Measurements from ENCODE around the gene MOK. TPM values are rescaled to one million over a fixed set of nuclear protein-coding genes. Genes with fewer than 3 reads are reported as not detected.
"Not testable (repeated sequence)": the region's sequence is repeated elsewhere in the genome, so short reads cannot be mapped to it uniquely, and the experiment has no call there.

MOK gene
- total RNA-seq, 1 experiment from 2014 or later: 5.9 TPM

DNA sequence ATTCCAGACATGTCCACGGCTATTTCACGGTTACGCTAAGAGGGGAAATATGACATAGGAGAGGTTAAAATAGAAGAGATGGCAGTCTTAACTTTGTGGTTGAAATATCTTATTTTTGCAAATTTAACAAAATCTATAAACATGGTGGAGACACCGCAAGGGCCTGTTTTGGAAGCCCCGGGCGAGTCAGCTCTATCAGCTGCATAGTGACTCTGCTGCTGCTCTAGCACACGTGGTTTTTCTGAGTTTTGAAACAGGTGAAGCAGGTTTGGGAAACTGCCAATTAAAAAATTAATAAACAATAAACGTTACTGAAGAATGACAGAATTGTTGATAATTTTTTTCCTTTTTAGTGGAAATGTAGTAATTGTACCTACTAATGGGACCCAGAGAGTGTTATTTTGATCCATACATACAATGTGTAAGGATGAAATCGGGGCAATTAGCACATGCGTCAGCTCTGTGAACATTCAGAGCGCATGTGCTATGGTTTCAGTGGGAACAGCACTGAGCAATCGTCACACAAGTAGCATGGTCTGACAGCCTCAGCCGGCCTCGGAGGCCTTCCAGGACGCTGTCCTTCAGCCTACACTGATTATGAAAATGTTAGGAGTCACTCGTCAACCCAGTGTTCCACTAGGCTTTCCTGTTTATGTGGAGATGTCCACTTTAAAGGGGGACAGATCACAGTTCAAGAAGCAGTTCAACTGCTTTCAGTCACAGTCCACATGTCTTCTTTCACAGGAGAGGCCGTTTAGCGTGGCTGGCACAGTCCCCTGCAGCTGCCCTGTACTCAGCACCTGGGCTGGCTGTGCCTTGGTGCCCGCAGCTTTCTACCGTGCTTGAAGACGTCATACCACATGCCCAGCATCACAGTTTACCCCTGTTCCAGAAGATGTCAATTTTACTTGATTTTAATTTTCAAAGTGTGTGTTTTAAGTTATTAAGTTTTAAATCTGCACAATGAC lies 51.8 kb downstream of the MOK start:
- no peak overlapping the region for H3K4me3 ChIP-seq
- peaks cover 7% of the 10 kb centered on the region for H3K4me1 ChIP-seq
- no peaks in the 10 kb centered on the region for H3K27me3 ChIP-seq
- no peaks in the 10 kb centered on the region for H3K36me3 ChIP-seq
- H3K9me3 ChIP-seq (replicated peaks): no peaks in the 10 kb centered on the region
- DNase-seq: no peak
- no peak overlapping the region for H3K27ac ChIP-seq

DNA sequence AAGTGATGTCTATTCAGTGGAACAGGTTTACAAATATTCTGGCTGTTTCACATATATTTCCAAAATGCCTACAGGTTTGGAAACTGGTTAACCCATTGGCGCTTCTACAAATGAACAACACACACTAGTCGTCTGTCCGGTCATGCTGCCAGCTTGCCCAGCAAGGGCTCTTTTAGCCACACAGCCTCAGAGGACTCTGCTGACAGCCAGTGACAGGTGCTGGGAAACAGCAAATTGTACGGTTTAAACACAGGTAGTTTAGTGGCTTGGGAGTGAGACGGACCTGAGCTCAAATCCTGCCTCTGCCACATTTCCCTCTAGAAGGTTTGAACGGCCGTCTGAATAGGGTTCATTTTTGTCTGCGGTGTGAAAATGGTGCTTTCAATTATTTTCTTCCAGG lies 53.8 kb downstream of the MOK start:
- no peak overlapping the region for H3K27ac ChIP-seq
- H3K4me3 ChIP-seq: no peak overlapping the region
- DNase-seq: peak; percentile 39 to 67
- no peaks in the 10 kb centered on the region for H3K9me3 ChIP-seq (replicated peaks)
- no peaks in the 10 kb centered on the region for H3K36me3 ChIP-seq
- H3K27me3 ChIP-seq: no peaks in the 10 kb centered on the region
- peaks cover 7% of the 10 kb centered on the region for H3K4me1 ChIP-seq

DNA sequence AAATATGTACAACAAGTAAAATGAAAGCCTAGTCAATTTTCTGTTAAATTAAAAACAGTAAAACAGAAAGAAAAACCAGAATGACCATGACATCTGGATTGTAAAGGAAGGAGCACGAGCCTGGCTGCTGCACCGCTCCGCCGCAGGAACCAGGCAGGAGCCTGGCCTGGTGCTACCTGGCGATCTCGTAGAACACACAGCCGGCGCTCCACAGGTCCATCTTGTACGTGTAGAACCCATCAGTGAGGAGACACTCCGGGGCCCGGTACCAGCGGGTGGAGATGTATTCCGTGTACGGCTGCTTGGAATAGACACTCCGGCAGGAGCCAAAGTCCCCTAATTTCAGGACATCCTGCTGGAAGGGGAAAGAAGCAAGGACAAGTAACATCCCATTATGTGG lies 54.3 kb downstream of the MOK start:
- Histone ChIP-seq H3K4me3 (no peak overlapping the region), H3K36me3 (no peaks in the 10 kb centered on the region), H3K27me3 (no peaks in the 10 kb centered on the region), H3K4me1 (peaks cover 7% of the 10 kb centered on the region), H3K27ac (no peak overlapping the region), H3K9me3 (replicated peaks) (no peaks in the 10 kb centered on the region)
- no peak for DNase-seq

DNA sequence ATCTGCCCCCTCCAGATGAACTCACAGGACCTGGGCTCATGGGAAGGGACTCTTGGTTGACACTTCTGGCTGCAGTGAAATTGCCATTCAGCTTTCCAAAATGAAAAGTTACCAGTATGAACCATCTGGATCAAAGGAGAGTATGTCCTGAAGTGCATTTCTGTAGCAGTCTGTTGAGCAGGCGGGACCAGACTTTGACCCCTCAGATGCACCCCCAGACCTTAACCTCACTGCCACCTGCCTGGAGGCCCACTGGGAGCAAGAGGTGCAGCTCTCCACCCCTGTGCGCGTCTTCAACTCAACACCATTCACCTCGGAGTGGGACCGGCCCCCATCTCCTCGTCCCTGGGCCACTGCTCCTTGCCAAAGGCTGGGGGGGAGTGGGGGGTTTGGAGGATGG lies 55.0 kb downstream of the MOK start:
- Histone ChIP-seq H3K27ac (no peak overlapping the region), H3K4me3 (no peak overlapping the region), H3K27me3 (no peaks in the 10 kb centered on the region), H3K9me3 (replicated peaks) (no peaks in the 10 kb centered on the region), H3K36me3 (no peaks in the 10 kb centered on the region), H3K4me1 (peaks cover 7% of the 10 kb centered on the region)
- DNase-seq: no peak

DNA sequence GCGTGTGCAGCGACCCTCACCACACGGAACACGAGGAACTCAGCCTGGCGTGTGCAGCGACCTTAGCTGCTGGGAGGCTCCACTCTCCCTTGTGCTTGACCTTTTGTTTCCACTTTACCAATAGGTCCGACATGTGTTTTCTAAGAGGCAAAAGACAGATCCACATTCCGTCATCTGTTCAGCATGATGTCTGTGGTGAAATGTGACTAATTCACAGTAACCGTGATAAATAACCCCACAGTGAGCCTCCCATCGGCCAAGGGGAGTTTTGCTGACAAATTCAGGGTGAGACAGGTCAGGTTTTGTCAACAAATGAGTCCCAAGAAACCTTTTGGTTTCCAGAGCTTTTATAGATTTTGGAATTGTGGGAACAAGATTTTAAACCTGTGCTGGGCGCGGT lies 55.9 kb downstream of the MOK start:
- peak overlapping the region; percentile 16; the same call in 1 of the 2 replicates for H3K27ac ChIP-seq
- no peaks in the 10 kb centered on the region for H3K27me3 ChIP-seq
- peaks cover 7% of the 10 kb centered on the region for H3K4me1 ChIP-seq
- no peak overlapping the region for H3K4me3 ChIP-seq
- no peaks in the 10 kb centered on the region for H3K36me3 ChIP-seq
- H3K9me3 ChIP-seq (replicated peaks): no peaks in the 10 kb centered on the region
- peak in 1 of 2 experiments; percentile 29 for DNase-seq

DNA sequence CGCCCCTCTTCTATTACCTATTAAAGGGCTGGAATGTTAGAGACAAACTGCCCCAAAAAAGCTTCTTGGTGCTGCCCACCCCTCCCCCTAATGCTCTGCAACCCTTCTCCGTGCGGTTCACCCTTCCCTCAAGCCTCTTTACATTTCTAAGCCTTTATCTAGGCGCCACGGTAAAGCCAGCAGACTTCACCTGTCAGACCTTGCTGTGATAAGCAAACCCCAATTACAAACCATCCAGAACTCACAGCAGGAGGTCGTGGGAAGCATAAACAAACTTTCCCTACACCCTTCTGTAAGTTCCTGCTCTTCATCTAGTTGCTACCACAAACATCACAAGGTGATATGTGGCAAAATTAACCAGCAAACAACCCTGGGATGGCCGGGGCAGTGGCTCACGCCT lies 56.8 kb downstream of the MOK start:
- Histone ChIP-seq H3K27me3 (no peaks in the 10 kb centered on the region), H3K4me1 (peaks cover 7% of the 10 kb centered on the region), H3K4me3 (no peak overlapping the region), H3K9me3 (replicated peaks) (no peaks in the 10 kb centered on the region; the same call in 1 of the 2 replicates), H3K36me3 (no peaks in the 10 kb centered on the region), H3K27ac (no peak overlapping the region)
- DNase-seq: peak; percentile 24 to 48

DNA sequence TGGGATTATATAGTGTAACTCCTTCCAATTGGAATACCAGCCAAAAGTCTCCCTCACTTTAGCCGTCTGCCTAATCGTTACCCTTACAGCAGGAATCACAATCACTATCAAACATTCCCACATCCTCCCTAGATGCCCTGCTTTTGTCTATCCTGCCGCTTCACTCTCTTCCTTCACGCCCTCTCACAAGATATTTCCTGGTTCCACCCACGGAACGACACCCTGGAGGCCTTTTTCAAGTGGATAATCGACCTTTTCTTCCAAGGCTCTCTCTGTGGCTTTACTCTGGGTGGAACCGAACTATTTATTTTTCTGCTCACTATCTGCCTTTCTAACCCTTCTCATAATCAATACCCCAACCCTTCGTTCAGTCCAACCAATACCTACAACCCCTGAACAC lies 58.9 kb downstream of the MOK start:
- Histone ChIP-seq H3K4me1 (peaks cover 3% of the 10 kb centered on the region), H3K9me3 (replicated peaks) (no peaks in the 10 kb centered on the region; the same call in 1 of the 2 replicates), H3K27me3 (no peaks in the 10 kb centered on the region), H3K27ac (no peak overlapping the region), H3K4me3 (no peak overlapping the region), H3K36me3 (no peaks in the 10 kb centered on the region)
- DNase-seq: no peak

DNA sequence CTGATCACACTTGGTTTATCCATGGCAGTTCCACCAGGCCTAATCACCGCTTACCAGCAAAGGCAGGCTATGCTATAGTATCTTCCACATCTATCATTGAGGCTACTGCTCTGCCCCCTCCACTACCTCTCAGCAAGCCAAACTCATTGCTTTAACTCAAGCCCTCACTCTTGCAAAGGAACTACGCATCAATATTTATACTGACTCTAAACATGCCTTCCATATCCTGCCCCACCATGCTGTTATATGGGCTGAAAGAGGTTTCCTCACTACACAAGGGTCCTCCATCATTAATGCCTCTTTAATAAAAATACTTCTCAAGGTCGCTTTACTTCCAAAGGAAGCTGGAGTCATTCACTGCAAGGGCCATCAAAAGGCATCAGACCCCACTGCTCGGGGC lies 61.2 kb downstream of the MOK start:
- H3K4me3 ChIP-seq; H3K9me3 ChIP-seq (replicated peaks); H3K27me3 ChIP-seq; H3K27ac ChIP-seq; H3K4me1 ChIP-seq; DNase-seq; H3K36me3 ChIP-seq: not testable (repeated sequence)

DNA sequence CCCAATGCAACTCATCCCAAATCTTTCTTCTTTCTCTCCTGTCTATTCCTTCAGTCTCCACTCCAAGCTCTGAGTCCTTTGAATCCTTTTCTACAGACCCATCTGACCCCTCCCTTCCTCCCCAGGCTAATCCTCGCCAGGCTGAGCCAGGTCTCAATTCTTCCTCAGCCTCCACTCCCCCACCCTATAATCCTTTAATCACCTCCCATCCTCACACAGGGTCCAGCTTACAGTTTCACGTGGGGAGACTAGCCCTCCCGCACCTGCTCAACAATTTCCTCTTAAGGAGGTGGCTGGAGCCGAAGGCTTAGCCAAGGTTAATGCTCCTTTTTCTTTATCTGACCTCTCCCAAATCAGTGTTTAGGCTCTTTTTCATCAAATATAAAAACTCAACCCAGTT lies 63.8 kb downstream of the MOK start:
- DNase-seq: no peak
- Histone ChIP-seq H3K27me3 (no peaks in the 10 kb centered on the region), H3K4me1 (no peaks in the 10 kb centered on the region), H3K9me3 (replicated peaks) (no peaks in the 10 kb centered on the region; the same call in 1 of the 2 replicates), H3K36me3 (no peaks in the 10 kb centered on the region), H3K4me3 (no peak overlapping the region), H3K27ac (no peak overlapping the region)

DNA sequence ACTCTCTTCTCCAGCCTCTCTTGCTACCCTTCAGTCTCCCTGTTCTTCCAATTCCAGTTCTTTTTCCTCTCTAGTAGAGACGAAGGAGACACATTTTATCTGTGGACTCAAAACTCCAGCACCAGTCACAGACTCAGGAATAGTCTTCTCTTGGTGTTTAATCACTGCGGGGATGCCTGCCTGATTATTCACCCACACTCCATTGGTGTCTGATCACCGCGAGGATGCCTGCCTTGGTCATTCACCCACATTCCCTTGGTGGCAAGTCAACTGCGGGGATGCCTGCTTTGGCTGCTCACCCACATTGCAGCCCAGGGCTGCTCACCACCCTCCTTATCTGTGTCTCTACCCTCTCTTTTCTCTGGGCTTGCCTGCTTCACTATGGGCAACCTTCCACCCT lies 64.5 kb downstream of the MOK start:
- H3K9me3 ChIP-seq (replicated peaks); H3K27me3 ChIP-seq; H3K4me3 ChIP-seq; DNase-seq; H3K27ac ChIP-seq; H3K4me1 ChIP-seq; H3K36me3 ChIP-seq: not testable (repeated sequence)

DNA sequence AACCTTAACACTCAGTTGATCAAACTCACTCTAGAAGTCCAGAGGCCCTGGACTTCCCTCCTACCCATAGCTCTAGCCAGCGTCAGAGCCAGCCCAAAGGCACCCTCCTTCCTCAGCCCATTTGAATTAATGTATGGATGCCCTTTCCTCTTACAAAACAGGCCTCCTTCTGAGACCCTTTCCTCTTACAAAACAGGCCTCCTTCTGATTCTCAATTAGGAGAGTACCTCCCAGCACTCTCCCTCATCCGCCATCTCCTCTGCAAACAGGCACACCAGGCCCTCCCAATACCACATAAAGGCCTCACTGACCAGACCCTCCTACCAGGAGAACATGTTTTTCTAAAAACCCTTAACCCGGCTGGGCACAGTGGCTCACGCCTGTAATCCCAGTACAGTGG lies 65.7 kb downstream of the MOK start:
- Histone ChIP-seq H3K4me3 (no peak overlapping the region), H3K27ac (no peak overlapping the region)
- no peak for DNase-seq

DNA sequence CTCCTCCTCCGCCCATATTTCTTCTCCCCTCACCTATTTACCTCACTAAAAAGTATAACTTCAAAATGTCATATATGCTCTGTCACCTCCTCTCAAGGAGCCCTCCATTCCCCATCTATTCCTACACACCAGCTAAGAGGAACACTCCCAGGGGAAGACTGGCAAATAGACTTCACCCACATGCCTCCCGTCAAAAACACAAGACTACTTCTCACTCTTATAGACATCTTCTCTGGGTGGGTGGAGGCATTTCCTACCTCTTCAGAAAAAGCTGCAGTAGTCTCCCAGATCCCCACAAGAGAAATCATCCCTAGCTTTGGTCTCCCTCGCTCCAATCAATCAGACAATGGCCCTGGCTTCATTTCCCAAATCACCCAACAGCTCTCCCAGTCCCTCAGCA lies 66.2 kb downstream of the MOK start:
- H3K27me3 ChIP-seq: no peaks in the 10 kb centered on the region
- H3K27ac ChIP-seq: no peak overlapping the region
- no peaks in the 10 kb centered on the region for H3K36me3 ChIP-seq
- no peak for DNase-seq
- H3K4me3 ChIP-seq: no peak overlapping the region
- peaks cover 2% of the 10 kb centered on the region; the same call in 1 of the 2 replicates for H3K4me1 ChIP-seq
- no peaks in the 10 kb centered on the region; the same call in 1 of the 2 replicates for H3K9me3 ChIP-seq (replicated peaks)

More for the DNA sequence above, 65.7 kb downstream of the MOK start:
- H3K4me1 ChIP-seq: peaks cover 2% of the 10 kb centered on the region; the same call in 1 of the 2 replicates
- no peaks in the 10 kb centered on the region; the same call in 1 of the 2 replicates for H3K9me3 ChIP-seq (replicated peaks)
- no peaks in the 10 kb centered on the region for H3K27me3 ChIP-seq
- no peaks in the 10 kb centered on the region for H3K36me3 ChIP-seq

DNA sequence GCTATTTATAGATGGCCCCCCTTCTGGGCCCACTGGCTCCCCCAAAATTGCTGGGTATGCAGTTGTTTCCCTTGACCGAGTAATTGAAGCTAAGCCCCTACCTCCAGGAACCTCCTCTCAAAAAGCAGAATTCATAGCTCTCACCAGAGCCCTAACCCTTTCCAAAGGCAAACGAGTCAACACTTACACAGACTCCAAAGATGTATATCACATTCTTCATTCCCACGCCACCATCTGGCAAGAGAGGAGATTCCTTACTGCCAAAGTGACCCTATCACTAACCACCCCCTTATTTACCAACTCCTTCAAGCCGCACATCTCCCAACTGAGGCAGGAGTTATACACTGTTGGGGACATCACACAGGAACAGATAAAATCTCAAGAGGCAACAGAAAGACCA lies 66.8 kb downstream of the MOK start:
- H3K27ac ChIP-seq: no peak overlapping the region
- H3K4me3 ChIP-seq: no peak overlapping the region
- no peak for DNase-seq
- H3K27me3 ChIP-seq: no peaks in the 10 kb centered on the region
- no peaks in the 10 kb centered on the region for H3K36me3 ChIP-seq
- H3K9me3 ChIP-seq (replicated peaks): no peaks in the 10 kb centered on the region
- peaks cover 2% of the 10 kb centered on the region; the same call in 1 of the 2 replicates for H3K4me1 ChIP-seq

DNA sequence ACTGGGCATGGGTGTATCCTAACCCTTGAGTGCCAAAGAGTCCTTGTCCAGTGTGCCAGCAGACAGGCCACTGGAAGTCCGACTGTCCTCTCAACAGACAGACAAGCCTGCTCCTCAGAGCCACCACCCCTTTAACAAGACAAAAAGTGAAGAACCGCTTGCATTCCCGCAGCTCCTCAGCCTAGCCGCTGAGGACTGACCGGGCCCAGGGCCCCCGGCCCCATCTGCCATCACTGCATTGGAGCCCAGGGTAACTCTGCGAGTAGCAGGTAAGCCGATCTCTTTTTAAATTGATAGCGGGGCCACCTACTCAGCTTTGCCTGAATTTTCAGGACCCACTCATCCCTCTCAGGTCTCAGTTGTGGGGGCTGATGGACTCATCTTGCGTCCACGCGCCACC lies 68.9 kb downstream of the MOK start:
- no peaks in the 10 kb centered on the region for H3K27me3 ChIP-seq
- H3K27ac ChIP-seq: no peak overlapping the region
- H3K9me3 ChIP-seq (replicated peaks): no peaks in the 10 kb centered on the region
- H3K4me3 ChIP-seq: no peak overlapping the region
- H3K4me1 ChIP-seq: peaks cover 2% of the 10 kb centered on the region; the same call in 1 of the 2 replicates
- no peak for DNase-seq
- no peaks in the 10 kb centered on the region for H3K36me3 ChIP-seq

DNA sequence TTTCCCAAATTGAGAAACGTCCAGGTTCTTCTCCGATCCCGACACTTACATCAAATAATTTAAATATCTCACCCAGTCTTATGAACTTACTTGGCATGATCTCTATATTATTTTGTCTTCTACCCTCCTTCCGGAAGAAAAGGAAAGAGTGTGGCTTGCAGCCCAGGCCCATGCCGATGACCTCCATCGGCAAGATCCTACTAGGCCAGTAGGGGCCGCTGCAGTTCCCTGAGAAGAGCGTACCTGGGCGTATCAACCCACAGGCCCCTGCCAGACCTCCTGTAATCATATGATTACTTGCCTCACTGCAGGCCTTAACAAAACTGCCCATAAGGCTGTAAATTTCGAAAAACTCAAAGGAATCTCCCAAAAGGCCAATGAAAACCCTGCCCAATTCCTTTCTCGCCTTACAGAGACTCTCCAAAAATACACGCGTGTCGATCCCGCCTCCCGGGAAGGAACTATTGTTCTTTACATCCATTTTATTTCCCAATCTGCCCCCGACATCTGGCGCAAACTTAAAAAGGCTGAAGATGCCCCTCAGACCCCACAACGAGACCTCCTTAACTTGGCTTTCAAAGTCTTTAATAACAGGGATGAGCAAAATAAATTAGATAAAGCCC lies 69.6 kb downstream of the MOK start:
- 0 out of 2 replicates have a peak overlapping the region, but pooled peaks have one; percentile 7 for H3K4me3 ChIP-seq
- no peaks in the 10 kb centered on the region for H3K36me3 ChIP-seq
- no peaks in the 10 kb centered on the region for H3K9me3 ChIP-seq (replicated peaks)
- no peak overlapping the region for H3K27ac ChIP-seq
- peak; percentile 80 to 91 for DNase-seq
- H3K27me3 ChIP-seq: no peaks in the 10 kb centered on the region
- H3K4me1 ChIP-seq: peaks cover 2% of the 10 kb centered on the region; the same call in 1 of the 2 replicates

Measured in SJCRH30 (cell line).